Gastroesophageal sphincter (tissue), 3 donors: Measurements from ENCODE around the gene UBXN10.

Source experiments
- CTCF ChIP-seq, 4 experiments: fragments of 200-600 bp in 2 of 4; fragments of 450-650 bp in 2 of 4; sonication (generic) in 1 of 4; IDR thresholded peaks; one replicate each; pipeline ENCODE4 v1.5.1; 2017 to 2019; ENCODE audit warnings: antibody characterized with exemption in 4 of 4, mild to moderate bottlenecking in 2 of 4, moderate library complexity in 2 of 4
- EP300 ChIP-seq: sonication (generic); formaldehyde crosslinking; IDR thresholded peaks from one replicate; pipeline ENCODE4 v1.6.1; 2017; ENCODE audit warnings: antibody characterized with exemption, mild to moderate bottlenecking
- POLR2A ChIP-seq, 2 donors: fragments of 450-650 bp; IDR thresholded peaks; one replicate each; pipeline ENCODE4 v1.6.1; 2017; ENCODE audit warnings: antibody characterized with exemption in 2 of 2, mild to moderate bottlenecking in 2 of 2, moderate library complexity in 1 of 2
- POLR2AphosphoS5 ChIP-seq: sonication (generic); formaldehyde crosslinking; IDR thresholded peaks from one replicate; pipeline ENCODE4 v1.6.1; 2017; ENCODE audit warnings: antibody characterized with exemption

- TF ChIP-seq POLR2A (IDR thresholded peaks at IDR 0.05) (no peak), CTCF (IDR thresholded peaks at IDR 0.05) (no peak), POLR2AphosphoS5 (no peak), EP300 (no peak)
These were observed 26.3 kb downstream of the UBXN10 start for GRCh38 chr1:20212085-20212684.
